DOHH2 (cell line): ENCODE results near the gene DOCK4.

Experiments
- H3F3A ChIP-seq: fragments of 200-600 bp; sonication (generic), shearing (Covaris generic); 2 replicates; pipeline ENCODE4 v1.6.0; 2016; ENCODE audit warnings: antibody characterized with exemption, mild to moderate bottlenecking; ENCODE audit not compliant: control insufficient read depth, insufficient read depth
- H3K27ac ChIP-seq: fragments of 200-600 bp; sonication (generic); 2 replicates; pipeline ENCODE4 v1.5.1; 2014; ENCODE audit warnings: low read depth, mild to moderate bottlenecking, low read length, moderate library complexity
- H3K27me3 ChIP-seq: fragments of 200-600 bp; sonication (generic); 2 replicates; pipeline ENCODE4 v1.6.1; 2014; ENCODE audit warnings: mild to moderate bottlenecking, low read length, mixed read lengths; ENCODE audit not compliant: control insufficient read depth
- H3K36me3 ChIP-seq: fragments of 200-600 bp; sonication (generic); 2 replicates; pipeline ENCODE4 v1.6.1; 2014; ENCODE audit warnings: mild to moderate bottlenecking, low read length, moderate library complexity, mixed read lengths; ENCODE audit not compliant: control insufficient read depth
- H3K4me1 ChIP-seq: fragments of 200-600 bp; sonication (generic); 2 replicates; pipeline ENCODE4 v1.6.1; 2014; ENCODE audit warnings: mild to moderate bottlenecking, low read length, mixed read lengths; ENCODE audit not compliant: control insufficient read depth
- H3K4me2 ChIP-seq: fragments of 200-600 bp; sonication (generic); 2 replicates; pipeline ENCODE4 v1.6.0; 2014; ENCODE audit warnings: mild to moderate bottlenecking, low read length, moderate library complexity
- H3K4me3 ChIP-seq: fragments of 200-600 bp; sonication (generic); 2 replicates; pipeline ENCODE4 v1.5.1; 2014; ENCODE audit warnings: mild to moderate bottlenecking, low read length, mixed read lengths
- H3K79me2 ChIP-seq: fragments of 200-600 bp; sonication (generic); 2 replicates; pipeline ENCODE4 v1.6.1; 2014; ENCODE audit warnings: mild to moderate bottlenecking, low read length, mixed read lengths; ENCODE audit not compliant: control insufficient read depth
- H3K9me2 ChIP-seq: fragments of 200-600 bp; sonication (generic); replicated peaks from 2 replicates; pipeline ENCODE4 v1.6.1; 2014; ENCODE audit warnings: mild to moderate bottlenecking, low read length, mixed read lengths; ENCODE audit not compliant: control insufficient read depth
- H3K9me3 ChIP-seq: fragments of 200-600 bp; sonication (generic); 2 replicates; pipeline ENCODE4 v1.6.1; 2014; ENCODE audit warnings: antibody characterized with exemption, low read length, mixed read lengths; ENCODE audit not compliant: control insufficient read depth, insufficient read depth
- H4K20me1 ChIP-seq: fragments of 200-600 bp; sonication (generic); 2 replicates; pipeline ENCODE4 v1.6.0; 2014; ENCODE audit warnings: low read depth, mild to moderate bottlenecking, antibody characterized with exemption, low read length, moderate library complexity; ENCODE audit not compliant: control insufficient read depth, insufficient read depth
- EZH2phosphoT487 ChIP-seq: fragments of 200-600 bp; sonication (generic); IDR thresholded peaks from 2 replicates; pipeline ENCODE4 v1.6.1; 2017; ENCODE audit warnings: borderline replicate concordance, mild to moderate bottlenecking, antibody characterized with exemption, low read length, moderate library complexity, mixed read lengths
- TF ChIP-seq, protein P1 (sequence below): fragments of 200-600 bp; sonication (generic); IDR thresholded peaks from one replicate; pipeline ENCODE4 v1.5.1; 2014; ENCODE audit warnings: antibody characterized with exemption, mild to moderate bottlenecking, low read depth, low read length; ENCODE audit not compliant: poor library complexity, severe bottlenecking

DOCK4 gene

DNA sequence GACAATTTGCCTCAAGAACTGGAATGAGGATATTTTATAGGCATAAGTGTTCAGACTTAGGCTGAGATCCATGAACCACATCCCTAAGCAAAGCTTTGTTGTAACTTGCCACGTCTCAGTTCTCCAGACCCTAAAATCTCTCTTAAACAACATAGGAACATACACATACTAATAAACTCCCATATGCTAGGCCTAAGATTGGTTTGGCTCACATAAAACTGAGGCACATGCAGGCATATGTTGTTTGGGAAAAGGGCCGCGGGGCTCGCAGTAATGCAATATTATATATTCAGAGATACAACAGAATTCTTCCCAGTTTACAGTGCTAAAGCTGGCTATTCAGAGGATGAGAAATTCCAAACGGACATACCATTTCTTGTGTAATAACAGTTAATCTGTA, 61.0 kb downstream of the DOCK4 start:
- Histone ChIP-seq H3K36me3 (no peaks in the 10 kb centered on the region), H3K27me3 (peaks cover 10% of the 10 kb centered on the region; the same call in 1 of the 2 replicates), H3F3A (no peaks in the 10 kb centered on the region), H3K4me1 (no peaks in the 10 kb centered on the region), H4K20me1 (no peaks in the 10 kb centered on the region), H3K9me3 (no peaks in the 10 kb centered on the region), H3K4me3 (no peak overlapping the region), H3K9me2 (no peaks in the 10 kb centered on the region), H3K79me2 (no peaks in the 10 kb centered on the region), H3K4me2 (no peak overlapping the region), H3K27ac (no peak overlapping the region)
- TF ChIP-seq, protein P1, sequence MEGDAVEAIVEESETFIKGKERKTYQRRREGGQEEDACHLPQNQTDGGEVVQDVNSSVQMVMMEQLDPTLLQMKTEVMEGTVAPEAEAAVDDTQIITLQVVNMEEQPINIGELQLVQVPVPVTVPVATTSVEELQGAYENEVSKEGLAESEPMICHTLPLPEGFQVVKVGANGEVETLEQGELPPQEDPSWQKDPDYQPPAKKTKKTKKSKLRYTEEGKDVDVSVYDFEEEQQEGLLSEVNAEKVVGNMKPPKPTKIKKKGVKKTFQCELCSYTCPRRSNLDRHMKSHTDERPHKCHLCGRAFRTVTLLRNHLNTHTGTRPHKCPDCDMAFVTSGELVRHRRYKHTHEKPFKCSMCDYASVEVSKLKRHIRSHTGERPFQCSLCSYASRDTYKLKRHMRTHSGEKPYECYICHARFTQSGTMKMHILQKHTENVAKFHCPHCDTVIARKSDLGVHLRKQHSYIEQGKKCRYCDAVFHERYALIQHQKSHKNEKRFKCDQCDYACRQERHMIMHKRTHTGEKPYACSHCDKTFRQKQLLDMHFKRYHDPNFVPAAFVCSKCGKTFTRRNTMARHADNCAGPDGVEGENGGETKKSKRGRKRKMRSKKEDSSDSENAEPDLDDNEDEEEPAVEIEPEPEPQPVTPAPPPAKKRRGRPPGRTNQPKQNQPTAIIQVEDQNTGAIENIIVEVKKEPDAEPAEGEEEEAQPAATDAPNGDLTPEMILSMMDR: no peak
- TF ChIP-seq EZH2phosphoT487: no peak

DNA sequence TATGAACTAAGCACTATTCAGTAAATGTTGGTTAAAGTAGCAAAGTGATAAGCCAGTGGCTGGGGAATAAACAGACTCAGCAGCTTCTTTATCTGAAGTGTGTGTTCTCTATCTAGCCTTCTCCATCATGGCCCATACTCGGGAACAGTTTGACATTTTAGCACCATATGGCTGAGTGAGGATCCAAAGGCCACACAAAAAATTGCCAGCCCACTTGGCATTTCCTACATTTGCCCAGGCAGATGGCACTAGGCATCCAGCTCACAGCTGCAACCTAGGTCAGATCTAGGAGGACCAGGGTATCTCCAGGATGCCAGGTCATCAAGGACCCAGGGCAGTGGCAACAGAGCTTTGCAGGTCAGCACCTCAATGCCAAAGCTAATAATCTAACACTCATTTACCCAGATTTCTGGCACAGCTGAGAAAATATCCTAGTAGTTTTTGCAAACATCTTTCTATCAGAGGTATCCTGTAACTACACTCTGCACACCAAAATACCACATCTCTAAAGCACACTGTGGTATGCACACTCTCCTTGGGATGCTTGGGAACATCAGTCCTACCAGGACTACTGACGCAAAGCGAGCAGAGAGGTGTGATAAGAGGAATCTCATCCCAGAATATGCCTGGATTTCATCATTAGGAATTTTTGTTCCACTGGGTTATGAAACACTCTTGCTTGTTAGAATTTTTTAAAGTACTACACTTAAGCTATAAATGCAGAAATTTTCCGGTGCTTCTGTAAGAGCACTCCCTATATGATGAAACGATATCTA, 61.7 kb downstream of the DOCK4 start:
- H3K4me2 ChIP-seq: no peak overlapping the region
- no peaks in the 10 kb centered on the region for H3K9me3 ChIP-seq

DNA sequence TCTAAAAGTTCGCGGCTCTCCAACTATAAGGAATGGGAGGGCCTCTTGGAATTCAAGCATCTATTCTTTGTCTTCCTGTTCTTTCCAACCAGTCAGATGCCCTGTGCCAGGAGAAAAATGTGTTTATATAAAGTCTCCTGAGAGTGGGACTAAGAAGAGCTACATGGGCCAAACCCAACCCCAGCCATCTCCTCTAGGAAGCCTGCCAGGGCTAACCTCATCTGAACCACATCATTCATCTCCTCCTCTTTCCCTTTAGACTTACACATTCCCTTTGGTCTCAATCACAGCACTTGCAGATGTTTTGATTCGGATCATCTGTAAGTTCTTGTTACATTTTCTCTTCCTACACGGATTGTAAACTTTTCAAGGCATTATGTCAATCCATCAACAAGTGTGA, 62.6 kb downstream of the DOCK4 start:
- no peaks in the 10 kb centered on the region for H3K36me3 ChIP-seq
- no peak for TF ChIP-seq EZH2phosphoT487
- TF ChIP-seq, protein P1: no peak
- peaks cover 10% of the 10 kb centered on the region; the same call in 1 of the 2 replicates for H3K27me3 ChIP-seq
- no peak overlapping the region for H3K27ac ChIP-seq
- H3K4me2 ChIP-seq: no peak overlapping the region
- no peaks in the 10 kb centered on the region for H3K4me1 ChIP-seq
- H3K9me3 ChIP-seq: no peaks in the 10 kb centered on the region
- no peaks in the 10 kb centered on the region; the same call in 1 of the 2 replicates for H3K9me2 ChIP-seq
- H4K20me1 ChIP-seq: no peaks in the 10 kb centered on the region
- no peak overlapping the region for H3K4me3 ChIP-seq
- no peaks in the 10 kb centered on the region for H3K79me2 ChIP-seq
- no peaks in the 10 kb centered on the region for H3F3A ChIP-seq

More for the DNA sequence above, 61.7 kb downstream of the DOCK4 start:
- H3F3A ChIP-seq: no peaks in the 10 kb centered on the region
- no peaks in the 10 kb centered on the region for H4K20me1 ChIP-seq
- TF ChIP-seq, protein P1: no peak
- no peak for TF ChIP-seq EZH2phosphoT487
- H3K79me2 ChIP-seq: no peaks in the 10 kb centered on the region
- H3K4me3 ChIP-seq: no peak overlapping the region
- no peaks in the 10 kb centered on the region for H3K4me1 ChIP-seq
- H3K27ac ChIP-seq: no peak overlapping the region
- no peaks in the 10 kb centered on the region for H3K36me3 ChIP-seq
- H3K9me2 ChIP-seq: no peaks in the 10 kb centered on the region
- H3K27me3 ChIP-seq: peaks cover 10% of the 10 kb centered on the region; the same call in 1 of the 2 replicates
